GM10248 (cell line): ENCODE data around the gene H19.

Experiments
- CTCF ChIA-PET: fragments of 300-600 bp; sonication (Branson Sonifier 250); formaldehyde crosslinking; extraction: SDS; loops from one replicate; lab custom pipeline; 2021; ENCODE audit warnings: antibody characterized with exemption; lab: Yijun Ruan, JAX
- POLR2A ChIA-PET: fragments of 350-650 bp; sonication (Branson Sonifier 250); formaldehyde crosslinking; extraction: SDS; loops from one replicate; lab custom pipeline; 2020; ENCODE audit warnings: antibody characterized with exemption; lab: Yijun Ruan, JAX
- DNase-seq: peaks from one replicate; pipeline ENCODE4 v3.0.0; 2012; ENCODE audit errors: extremely low spot score
- CTCF ChIP-seq: IDR thresholded peaks from 2 replicates; pipeline ENCODE4 v1.5.1; 2012; ENCODE audit warnings: mild to moderate bottlenecking, low read depth; ENCODE audit errors: extremely low read depth, missing control alignments, control extremely low read depth

H19 gene

GRCh38 chr11:2031058-2031457 lies 33.4 kb upstream of the H19 start:
- no peak for TF ChIP-seq CTCF
- POLR2A ChIA-PET: no interaction called here
- no peak for DNase-seq
- CTCF ChIA-PET: interaction anchor here (1.2 to 17.9 kb wide), 2 partner anchors 28 to 123 kb away, joined by 3 to 561 read pairs; partner anchors contain the start of gene INS

- CTCF ChIA-PET: interaction anchor here (1.2 to 17.9 kb wide), 3 partner anchors 10 to 191 kb away, joined by 4 to 561 read pairs (median 35); partner anchors contain the start of gene INS
- POLR2A ChIA-PET: no interaction called here
- DNase-seq: no peak
- no peak for TF ChIP-seq CTCF
Measured at GRCh38 chr11:2027708-2028107, 30.1 kb upstream of the H19 start.

- DNase-seq: no peak
- POLR2A ChIA-PET: no interaction called here
- TF ChIP-seq CTCF: no peak
- CTCF ChIA-PET: no interaction called here
Measured at GRCh38 chr11:2015025-2015424, 17.4 kb upstream of the H19 start.

- POLR2A ChIA-PET: no interaction called here
Measured at GRCh38 chr11:2012440-2012839, 14.8 kb upstream of the H19 start.

GRCh38 chr11:2004466-2004865 lies 6.8 kb upstream of the H19 start:
- ChIA-PET CTCF (interaction anchor here (0.6 to 1.2 kb wide), 3 partner anchors 171 to 352 kb away, joined by 3 read pairs; no protein-coding TSS in a partner anchor), POLR2A (no interaction called here)
- no peak for TF ChIP-seq CTCF
- DNase-seq: no peak

More at GRCh38 chr11:2012440-2012839, 14.8 kb upstream of the H19 start:
- no peak for DNase-seq
- CTCF ChIA-PET: no interaction called here
- no peak for TF ChIP-seq CTCF

GRCh38 chr11:2002807-2003206 lies 5.2 kb upstream of the H19 start:
- ChIA-PET POLR2A (no interaction called here), CTCF (interaction anchor here (1.3 to 4.8 kb wide), 11 partner anchors 18 to 350 kb away, joined by 3 to 83 read pairs (median 8); partner anchors contain the start of gene SYT8)
- no peak for TF ChIP-seq CTCF

More at GRCh38 chr11:2002807-2003206, 5.2 kb upstream of the H19 start:
- no peak for DNase-seq
